Stimulated activated naive CD4-positive, alpha-beta T cell (primary cell): Measurements from ENCODE around the gene GABRD.
"Not testable (repeated sequence)": the region's sequence is repeated elsewhere in the genome, so short reads cannot be mapped to it uniquely, and the experiment has no call there.

Source experiments
- DNase-seq, 6 experiments: peaks; one replicate each; lab custom pipeline; 2025; lab: John Stamatoyannopoulos, UW

GABRD gene

GRCh38 chr1:2019172-2019543 is at the start of gene GABRD:
Gene GABRD, plus strand, starts transcription at chr1:2019345. Its CDS starts 79 bp downstream, at chr1:2019424.
- DNase-seq: no peak

GRCh38 chr1:1969505-1969900 is 49.6 kb upstream of the GABRD start:
- DNase-seq: no peak

- no peak for DNase-seq
Measured at GRCh38 chr1:1969953-1970716, 49.0 kb upstream of the GABRD start.

- DNase-seq: no peak
Measured at GRCh38 chr1:1971017-1971416, 48.1 kb upstream of the GABRD start.

- no peak for DNase-seq
Measured at GRCh38 chr1:1971688-1972087, 47.5 kb upstream of the GABRD start.

- no peak for DNase-seq
Measured at GRCh38 chr1:1972976-1973715, 46.0 kb upstream of the GABRD start.

- DNase-seq: no peak
Measured at GRCh38 chr1:1973716-1974642, 45.2 kb upstream of the GABRD start.

- DNase-seq: no peak
Measured at GRCh38 chr1:1974834-1975233, 44.3 kb upstream of the GABRD start.

- DNase-seq: no peak
Measured at GRCh38 chr1:1975535-1975934, 43.6 kb upstream of the GABRD start.

- DNase-seq: no peak
Measured at GRCh38 chr1:1976031-1976430, 43.1 kb upstream of the GABRD start.

GRCh38 chr1:1978108-1978507 is 41.0 kb upstream of the GABRD start:
- no peak for DNase-seq

- DNase-seq: not testable (repeated sequence)
Measured at GRCh38 chr1:1978690-1979481, 40.3 kb upstream of the GABRD start.

GRCh38 chr1:1979482-1980165 is 39.5 kb upstream of the GABRD start:
- DNase-seq: no peak

GRCh38 chr1:1980467-1981141 is 38.5 kb upstream of the GABRD start:
- DNase-seq: no peak

- DNase-seq: no peak
Measured at GRCh38 chr1:1981142-1981500, 38.0 kb upstream of the GABRD start.

GRCh38 chr1:1981631-1982327 is 37.4 kb upstream of the GABRD start:
- not testable (repeated sequence) for DNase-seq

- no peak for DNase-seq
Measured at GRCh38 chr1:1982379-1983232, 36.5 kb upstream of the GABRD start.

GRCh38 chr1:1984560-1985070 is 34.5 kb upstream of the GABRD start:
- DNase-seq: no peak
